Vein endothelial cell (primary cell): Measurements from ENCODE around the gene TBC1D3E. TPM values are rescaled to one million over a fixed set of nuclear protein-coding genes. Genes with fewer than 3 reads are reported as not detected.

ENCODE experiments used
- small RNA-seq: library from RNA; depleted of rRNA; stranded (forward); fragments of <200 nt; gene quantifications from one replicate; pipeline ENCODE3, GENCODE V24; 2012
- total RNA-seq: library from RNA; depleted of rRNA; stranded (reverse); fragments of >200 nt; gene quantifications from 2 replicates; pipeline ENCODE4 v1.2.3, GENCODE V29; 2012

TBC1D3E gene
- not detected in 2 replicates for total RNA-seq

GRCh38 chr17:38127651-38128050 lies at the start of gene TBC1D3E:
TSS of gene TBC1D3E (plus strand) at chr17:38127951. CDS start at chr17:38129496, 1,545 bp downstream.

Small RNA genes within 50 kb of the gene (small RNA-seq; reads per million reads assigned to genes)
- gene RF00019 = not detected
- gene RNA5SP526 = not detected

Other genes with a start within 250 kb of the TBC1D3E start
- gene TBC1D3K, start 203.5 kb upstream of the TBC1D3E start, total RNA-seq = not detected in 2 replicates
- 3.0 and 3.9 TPM in 2 replicates for gene TBC1D3L, start 138.9 kb upstream of the TBC1D3E start, total RNA-seq
- gene TBC1D3D, start 124.0 kb upstream of the TBC1D3E start, total RNA-seq = not detected in 2 replicates
- gene TBC1D3C, start 59.3 kb upstream of the TBC1D3E start, total RNA-seq = not detected in 2 replicates
- gene TBC1D3, start 64.6 kb downstream of the TBC1D3E start, total RNA-seq = not detected in 2 replicates
- gene MRPL45, start 169.2 kb downstream of the TBC1D3E start, total RNA-seq = 43.1 and 45.4 TPM in 2 replicates
- not detected in 2 replicates for gene GPR179, start 216.0 kb downstream of the TBC1D3E start, total RNA-seq
- 11.0 and 12.1 TPM in 2 replicates for gene SOCS7, start 223.9 kb downstream of the TBC1D3E start, total RNA-seq